Neural crest cell (in vitro differentiated cells): Measurements from ENCODE around the gene KCNQ1OT1. TPM values are rescaled to one million over a fixed set of nuclear protein-coding genes. Genes with fewer than 3 reads are reported as not detected.

ENCODE experiments used
- DNase-seq: peaks from one replicate; pipeline ENCODE4 v3.0.0; 2021; ENCODE audit warnings: low read depth, mixed read lengths, low spot score
- H3K27ac Mint-ChIP-seq: one replicate; pipeline ENCODE4 v1.8.0; 2021; ENCODE audit warnings: mild to moderate bottlenecking, mixed read lengths; ENCODE audit not compliant: unreplicated experiment
- H3K27me3 Mint-ChIP-seq: 2 replicates; pipeline ENCODE4 v1.8.0; 2021; ENCODE audit warnings: low read depth, mild to moderate bottlenecking, mixed read lengths
- H3K36me3 Mint-ChIP-seq: 2 replicates; pipeline ENCODE4 v1.8.0; 2021; ENCODE audit warnings: low read depth, mild to moderate bottlenecking, mixed read lengths
- H3K4me1 Mint-ChIP-seq: 2 replicates; pipeline ENCODE4 v1.8.0; 2021; ENCODE audit warnings: mixed read lengths
- H3K4me3 Mint-ChIP-seq: one replicate; pipeline ENCODE4 v1.8.0; 2021; ENCODE audit warnings: mild to moderate bottlenecking, mixed read lengths
- H3K9me3 Mint-ChIP-seq: 2 replicates; pipeline ENCODE4 v1.8.0; 2021; ENCODE audit warnings: mixed read lengths
- CTCF ChIP-seq: fragments of 200-600 bp; sonication (generic); conservative IDR thresholded peaks from 2 replicates; pipeline ENCODE4 v1.5.0; 2021; ENCODE audit warnings: antibody characterized with exemption, mild to moderate bottlenecking
- total RNA-seq: library from RNA; stranded (reverse); gene quantifications from 2 replicates; pipeline ENCODE4 v1.2.1, GENCODE V29; 2021

KCNQ1OT1 gene
- total RNA-seq, 1 donor from 2014 or later = 2.3 TPM

GRCh38 chr11:2565447-2566222, 134.2 kb downstream of the KCNQ1OT1 start:
- no peak for TF ChIP-seq CTCF
- DNase-seq = no peak
- Mint-ChIP-seq H3K27ac (no peak overlapping the region), H3K4me3 (no peak overlapping the region), H3K4me1 (peaks cover 13% of the 10 kb centered on the region), H3K27me3 (no peaks in the 10 kb centered on the region), H3K9me3 (no peaks in the 10 kb centered on the region), H3K36me3 (no peaks in the 10 kb centered on the region)

GRCh38 chr11:2564588-2565425, 135.0 kb downstream of the KCNQ1OT1 start:
- Mint-ChIP-seq H3K4me3 (no peak overlapping the region), H3K4me1 (peaks cover 13% of the 10 kb centered on the region), H3K27me3 (no peaks in the 10 kb centered on the region), H3K36me3 (no peaks in the 10 kb centered on the region), H3K9me3 (no peaks in the 10 kb centered on the region), H3K27ac (no peak overlapping the region)
- TF ChIP-seq CTCF = no peak
- no peak for DNase-seq

- Mint-ChIP-seq H3K27ac (peak overlapping the region; percentile 96), H3K36me3 (no peaks in the 10 kb centered on the region), H3K27me3 (no peaks in the 10 kb centered on the region), H3K4me1 (peaks cover 13% of the 10 kb centered on the region), H3K4me3 (no peak overlapping the region), H3K9me3 (no peaks in the 10 kb centered on the region)
- TF ChIP-seq CTCF = no peak
- DNase-seq = no peak
Measured at GRCh38 chr11:2564008-2564530, 135.7 kb downstream of the KCNQ1OT1 start.

- no peak for TF ChIP-seq CTCF
- no peaks in the 10 kb centered on the region for H3K27me3 Mint-ChIP-seq
- H3K27ac Mint-ChIP-seq = peak overlapping the region; percentile 96
- H3K9me3 Mint-ChIP-seq = no peaks in the 10 kb centered on the region
- peaks cover 13% of the 10 kb centered on the region for H3K4me1 Mint-ChIP-seq
- no peak for DNase-seq
- H3K4me3 Mint-ChIP-seq = no peak overlapping the region
- no peaks in the 10 kb centered on the region for H3K36me3 Mint-ChIP-seq
Measured at GRCh38 chr11:2563213-2564007, 136.4 kb downstream of the KCNQ1OT1 start.

- no peaks in the 10 kb centered on the region for H3K9me3 Mint-ChIP-seq
- H3K36me3 Mint-ChIP-seq = no peaks in the 10 kb centered on the region
- TF ChIP-seq CTCF = no peak
- peaks cover 13% of the 10 kb centered on the region for H3K4me1 Mint-ChIP-seq
- H3K27me3 Mint-ChIP-seq = no peaks in the 10 kb centered on the region
- no peak overlapping the region for H3K4me3 Mint-ChIP-seq
- no peak for DNase-seq
- peak overlapping the region; percentile 7 for H3K27ac Mint-ChIP-seq
Measured at GRCh38 chr11:2562890-2563212, 136.9 kb downstream of the KCNQ1OT1 start.
